Prostate gland (tissue), 2 donors: Measurements from ENCODE around the gene TNXB.

Experiments
- POLR2A ChIP-seq: fragments of 450-650 bp; IDR thresholded peaks from one replicate; pipeline ENCODE4 v1.6.1; 2016; ENCODE audit warnings: antibody characterized with exemption, mild to moderate bottlenecking
- POLR2AphosphoS5 ChIP-seq: sonication (generic); formaldehyde crosslinking; IDR thresholded peaks from one replicate; pipeline ENCODE4 v1.6.1; 2017; ENCODE audit warnings: antibody characterized with exemption
- TF ChIP-seq, protein P1 (sequence below), 4 experiments: fragments of 200-600 bp in 2 of 4; fragments of 450-650 bp in 2 of 4; sonication (generic) in 2 of 4; IDR thresholded peaks; 1 replicate in 3 of 4; 2 replicates in 1 of 4; pipeline ENCODE4 v1.5.1; 2016 to 2019; ENCODE audit warnings: antibody characterized with exemption in 4 of 4, mild to moderate bottlenecking in 2 of 4, moderate library complexity in 2 of 4

DNA sequence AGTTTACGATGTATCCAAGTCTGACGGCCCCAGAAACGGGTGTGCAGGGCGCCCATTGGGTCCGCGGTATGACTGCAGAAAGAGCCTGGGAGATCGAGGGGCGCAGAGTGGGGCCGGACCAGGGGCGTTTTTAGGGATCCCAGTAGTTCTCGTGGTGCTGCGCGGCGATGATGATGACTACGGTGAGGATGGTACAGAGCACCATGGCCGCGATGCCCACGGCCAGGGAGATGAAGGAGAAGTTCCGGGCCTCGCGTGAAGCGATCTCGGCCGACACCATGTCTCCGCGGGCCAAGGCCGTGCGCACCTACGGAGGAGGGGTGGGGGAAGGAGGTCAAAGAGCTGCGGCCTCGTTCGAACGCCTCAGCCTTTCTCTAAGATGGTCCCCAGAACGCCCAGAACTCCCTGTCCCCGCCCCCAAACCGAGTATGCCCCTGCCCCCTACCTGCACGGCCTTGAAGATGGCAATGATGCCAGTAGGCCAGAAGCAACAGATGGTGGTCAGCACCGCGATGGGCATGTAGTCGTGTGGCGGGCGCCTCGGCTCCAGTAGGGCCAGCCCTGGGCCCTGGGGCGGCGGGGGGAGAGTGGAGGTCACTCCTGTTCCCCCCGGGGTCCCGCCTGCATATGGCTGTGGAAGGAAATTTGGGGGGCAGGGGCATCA lies 40.1 kb upstream of the TNXB start:
- TF ChIP-seq, protein P1, sequence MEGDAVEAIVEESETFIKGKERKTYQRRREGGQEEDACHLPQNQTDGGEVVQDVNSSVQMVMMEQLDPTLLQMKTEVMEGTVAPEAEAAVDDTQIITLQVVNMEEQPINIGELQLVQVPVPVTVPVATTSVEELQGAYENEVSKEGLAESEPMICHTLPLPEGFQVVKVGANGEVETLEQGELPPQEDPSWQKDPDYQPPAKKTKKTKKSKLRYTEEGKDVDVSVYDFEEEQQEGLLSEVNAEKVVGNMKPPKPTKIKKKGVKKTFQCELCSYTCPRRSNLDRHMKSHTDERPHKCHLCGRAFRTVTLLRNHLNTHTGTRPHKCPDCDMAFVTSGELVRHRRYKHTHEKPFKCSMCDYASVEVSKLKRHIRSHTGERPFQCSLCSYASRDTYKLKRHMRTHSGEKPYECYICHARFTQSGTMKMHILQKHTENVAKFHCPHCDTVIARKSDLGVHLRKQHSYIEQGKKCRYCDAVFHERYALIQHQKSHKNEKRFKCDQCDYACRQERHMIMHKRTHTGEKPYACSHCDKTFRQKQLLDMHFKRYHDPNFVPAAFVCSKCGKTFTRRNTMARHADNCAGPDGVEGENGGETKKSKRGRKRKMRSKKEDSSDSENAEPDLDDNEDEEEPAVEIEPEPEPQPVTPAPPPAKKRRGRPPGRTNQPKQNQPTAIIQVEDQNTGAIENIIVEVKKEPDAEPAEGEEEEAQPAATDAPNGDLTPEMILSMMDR (IDR thresholded peaks at IDR 0.05), result no peak
- TF ChIP-seq POLR2AphosphoS5 (no peak), POLR2A (no peak)
